H1 (cell line): ENCODE data around the gene ENPP3.

Source experiments
- CREB1 ChIP-seq: IDR thresholded peaks from 2 replicates; pipeline ENCODE4 v1.6.1; 2012; ENCODE audit warnings: inconsistent platforms
- TF ChIP-seq, protein P1 (sequence below), 3 experiments: IDR thresholded peaks; 1 replicate in 2 of 3; 2 replicates in 1 of 3; pipeline versions ENCODE4 v1.5.1 to v1.6.1; 2011; ENCODE audit warnings: low read length in 3 of 3, mild to moderate bottlenecking in 3 of 3, inconsistent platforms in 2 of 3, low read depth in 1 of 3, moderate library complexity in 1 of 3; ENCODE audit not compliant: insufficient read depth in 1 of 3; ENCODE audit errors: control extremely low read depth in 1 of 3

DNA sequence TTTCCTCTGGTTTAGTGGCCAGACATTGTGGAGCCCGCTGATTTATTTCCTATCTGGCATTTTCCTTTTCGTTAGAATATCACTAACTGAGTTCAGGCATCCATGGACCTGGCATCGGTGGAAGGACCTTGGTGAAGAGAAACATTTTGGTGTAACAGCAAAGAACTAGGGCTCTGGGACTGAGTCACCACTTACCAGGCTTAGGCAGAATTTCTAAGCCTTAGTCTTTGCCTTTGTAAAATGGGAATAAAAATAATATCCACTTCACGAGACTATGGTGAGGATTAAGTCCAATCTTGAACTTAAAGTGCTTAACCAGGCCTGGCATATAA, 128.7 kb downstream of the ENPP3 start:
- no peak for TF ChIP-seq CREB1
- TF ChIP-seq, protein P1, sequence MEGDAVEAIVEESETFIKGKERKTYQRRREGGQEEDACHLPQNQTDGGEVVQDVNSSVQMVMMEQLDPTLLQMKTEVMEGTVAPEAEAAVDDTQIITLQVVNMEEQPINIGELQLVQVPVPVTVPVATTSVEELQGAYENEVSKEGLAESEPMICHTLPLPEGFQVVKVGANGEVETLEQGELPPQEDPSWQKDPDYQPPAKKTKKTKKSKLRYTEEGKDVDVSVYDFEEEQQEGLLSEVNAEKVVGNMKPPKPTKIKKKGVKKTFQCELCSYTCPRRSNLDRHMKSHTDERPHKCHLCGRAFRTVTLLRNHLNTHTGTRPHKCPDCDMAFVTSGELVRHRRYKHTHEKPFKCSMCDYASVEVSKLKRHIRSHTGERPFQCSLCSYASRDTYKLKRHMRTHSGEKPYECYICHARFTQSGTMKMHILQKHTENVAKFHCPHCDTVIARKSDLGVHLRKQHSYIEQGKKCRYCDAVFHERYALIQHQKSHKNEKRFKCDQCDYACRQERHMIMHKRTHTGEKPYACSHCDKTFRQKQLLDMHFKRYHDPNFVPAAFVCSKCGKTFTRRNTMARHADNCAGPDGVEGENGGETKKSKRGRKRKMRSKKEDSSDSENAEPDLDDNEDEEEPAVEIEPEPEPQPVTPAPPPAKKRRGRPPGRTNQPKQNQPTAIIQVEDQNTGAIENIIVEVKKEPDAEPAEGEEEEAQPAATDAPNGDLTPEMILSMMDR (IDR thresholded peaks at IDR 0.05; ENCODE audit: control extremely low read depth in 1 of 3, insufficient read depth in 1 of 3, low read depth in 1 of 3, low read length in 3 of 3): no peak
